NCI-H1105 treated with DMSO at 0.1 percent for 48 hours (cell line): Measurements from ENCODE around the gene ZNF618.

Experiments
- DNase-seq: peaks from one replicate; lab custom pipeline; 2025; lab: John Stamatoyannopoulos, UW

ZNF618 gene

GRCh38 chr9:113957351-113957750 is 81.2 kb downstream of the ZNF618 start:
- no peak for DNase-seq

GRCh38 chr9:113957821-113958341 is 81.8 kb downstream of the ZNF618 start:
- DNase-seq = no peak

- no peak for DNase-seq
These were observed 82.4 kb downstream of the ZNF618 start for GRCh38 chr9:113958556-113958955.

- no peak for DNase-seq
These were observed 84.7 kb downstream of the ZNF618 start for GRCh38 chr9:113960768-113961167.

- DNase-seq = no peak
These were observed 86.3 kb downstream of the ZNF618 start for GRCh38 chr9:113962396-113962795.

DNA sequence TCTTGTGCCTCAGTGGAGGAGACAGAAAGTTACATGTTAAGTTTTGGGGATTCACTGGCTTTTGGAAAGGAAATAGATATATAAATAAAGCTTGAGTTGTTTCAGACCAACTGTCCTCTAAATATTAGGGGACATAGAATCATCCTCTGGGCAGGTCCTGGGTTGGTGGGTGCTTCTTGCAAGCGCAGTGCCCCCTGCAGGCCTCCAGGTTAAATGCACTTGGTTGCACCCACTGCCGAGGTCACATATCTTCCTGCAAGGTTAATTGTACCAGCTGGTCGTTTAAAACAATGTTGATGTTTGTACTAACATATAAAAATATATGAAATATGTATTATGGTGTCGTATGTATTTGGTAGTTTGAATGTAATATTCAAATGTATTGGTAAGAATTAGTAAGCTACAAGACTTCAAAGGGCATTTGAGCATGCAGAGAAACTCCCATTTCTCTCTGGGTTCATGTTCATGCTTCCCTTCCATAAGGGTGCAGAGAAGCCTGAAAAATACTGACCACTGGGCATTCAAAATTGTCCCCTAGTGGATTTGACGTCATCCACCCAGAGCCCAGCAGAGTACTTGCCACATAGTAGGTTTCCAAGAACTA is 87.0 kb downstream of the ZNF618 start:
- DNase-seq = peak; percentile 34

- DNase-seq = no peak
These were observed 87.8 kb downstream of the ZNF618 start for GRCh38 chr9:113963696-113964494.

- no peak for DNase-seq
These were observed 88.5 kb downstream of the ZNF618 start for GRCh38 chr9:113964495-113965170.

- DNase-seq = no peak
These were observed 90.3 kb downstream of the ZNF618 start for GRCh38 chr9:113966394-113966793.

GRCh38 chr9:113967380-113967779 is 91.3 kb downstream of the ZNF618 start:
- no peak for DNase-seq

DNA sequence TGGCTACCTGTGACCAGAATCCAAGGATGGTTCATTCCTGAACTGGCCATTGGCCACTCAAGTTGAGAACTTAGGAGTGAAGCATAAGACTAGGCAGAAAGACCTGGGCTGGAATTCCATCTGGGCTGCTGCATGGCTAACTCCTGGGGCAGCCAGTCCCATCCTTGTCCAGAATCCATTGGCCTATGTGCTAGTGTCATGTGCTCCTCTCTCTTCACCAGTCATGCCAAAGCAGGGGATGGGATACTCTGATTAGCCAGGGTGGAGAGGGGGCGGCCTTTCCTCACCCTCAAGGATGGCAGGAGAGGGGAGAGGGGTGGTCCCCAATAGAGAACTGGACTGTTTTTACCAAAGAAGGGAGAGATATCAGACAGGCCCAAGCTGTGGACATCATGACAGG is 93.2 kb downstream of the ZNF618 start:
- DNase-seq = no peak

- DNase-seq = no peak
These were observed 97.1 kb downstream of the ZNF618 start for GRCh38 chr9:113973226-113973625.

DNA sequence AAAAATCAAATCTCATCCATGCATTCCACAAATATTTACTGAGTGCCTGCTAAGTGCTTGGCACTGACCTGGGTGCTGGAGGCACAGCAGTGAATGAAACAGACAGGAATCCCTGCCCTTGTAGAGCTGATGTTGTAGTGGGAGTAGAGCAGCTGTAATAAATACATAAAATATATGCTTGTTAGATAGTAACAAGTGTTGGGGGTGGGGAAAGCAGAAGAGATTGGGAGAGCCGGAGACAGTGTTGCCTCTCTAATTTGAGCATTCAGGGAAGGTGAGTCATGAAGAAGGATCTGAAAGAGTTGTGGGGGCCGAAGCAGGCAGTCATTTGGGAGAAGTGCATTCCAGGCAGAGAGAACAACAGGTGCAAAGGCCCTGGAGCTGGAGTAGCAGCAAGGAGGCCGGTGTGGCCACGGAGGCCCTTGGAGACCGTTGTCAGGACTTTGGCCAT is 97.9 kb downstream of the ZNF618 start:
- DNase-seq = no peak

DNA sequence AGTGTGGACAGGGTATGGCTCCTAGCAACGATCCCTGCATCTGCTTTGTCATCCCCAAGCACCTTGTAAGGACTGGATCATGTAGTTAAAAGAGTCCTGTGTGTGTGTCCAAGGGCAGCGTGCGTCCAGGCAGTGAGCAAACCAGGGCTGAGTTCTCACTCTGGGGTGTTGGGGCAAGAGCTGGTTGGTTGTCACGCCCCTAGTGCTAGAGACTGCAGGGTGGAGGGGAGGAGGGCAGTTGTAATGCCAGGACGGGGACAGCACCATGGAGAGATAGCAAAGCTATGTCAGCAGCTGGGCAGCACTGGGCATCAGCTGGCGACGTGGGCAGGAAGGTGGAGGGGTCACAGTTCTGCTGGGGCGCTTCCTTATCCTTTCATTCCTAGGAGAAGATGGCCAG is 100.8 kb downstream of the ZNF618 start:
- no peak for DNase-seq

- no peak for DNase-seq
These were observed 102.7 kb downstream of the ZNF618 start for GRCh38 chr9:113978725-113979342.

DNA sequence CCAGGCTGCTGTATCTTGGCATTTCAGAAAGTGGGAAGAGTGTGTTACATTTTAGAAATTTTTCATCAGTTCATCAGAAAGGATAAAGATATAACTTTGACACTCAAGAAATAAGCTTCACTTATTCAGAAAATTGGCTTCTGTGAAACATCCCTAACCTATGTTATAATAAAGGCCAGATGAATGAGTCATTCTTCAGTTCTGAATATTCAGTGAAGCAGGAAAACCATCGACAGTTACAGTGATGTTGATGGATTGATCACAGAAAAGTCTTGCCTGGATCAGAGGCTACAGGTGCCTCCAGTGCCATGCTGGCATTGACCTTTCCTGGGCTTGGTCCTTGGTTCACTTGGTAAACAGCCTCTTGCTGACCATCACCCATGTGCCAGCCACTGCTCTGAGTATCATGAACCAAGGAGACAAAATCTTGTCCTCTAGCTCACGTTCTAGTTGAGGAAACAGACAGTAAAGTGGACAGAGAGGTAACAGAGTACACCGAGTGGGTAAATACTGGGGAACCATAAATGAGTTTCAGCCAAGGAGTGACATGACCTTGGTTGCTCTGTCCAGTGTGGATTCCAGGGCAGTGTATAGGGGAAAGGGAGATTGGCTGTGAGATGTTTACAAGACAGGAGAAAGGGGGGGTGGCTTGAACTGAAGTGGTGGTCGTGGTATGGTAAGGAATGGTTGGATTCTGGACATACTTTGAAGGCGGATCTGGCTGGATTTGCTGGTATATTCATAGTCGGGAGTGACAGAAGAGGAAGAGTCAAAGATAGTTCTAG is 103.4 kb downstream of the ZNF618 start:
- DNase-seq = no peak

DNA sequence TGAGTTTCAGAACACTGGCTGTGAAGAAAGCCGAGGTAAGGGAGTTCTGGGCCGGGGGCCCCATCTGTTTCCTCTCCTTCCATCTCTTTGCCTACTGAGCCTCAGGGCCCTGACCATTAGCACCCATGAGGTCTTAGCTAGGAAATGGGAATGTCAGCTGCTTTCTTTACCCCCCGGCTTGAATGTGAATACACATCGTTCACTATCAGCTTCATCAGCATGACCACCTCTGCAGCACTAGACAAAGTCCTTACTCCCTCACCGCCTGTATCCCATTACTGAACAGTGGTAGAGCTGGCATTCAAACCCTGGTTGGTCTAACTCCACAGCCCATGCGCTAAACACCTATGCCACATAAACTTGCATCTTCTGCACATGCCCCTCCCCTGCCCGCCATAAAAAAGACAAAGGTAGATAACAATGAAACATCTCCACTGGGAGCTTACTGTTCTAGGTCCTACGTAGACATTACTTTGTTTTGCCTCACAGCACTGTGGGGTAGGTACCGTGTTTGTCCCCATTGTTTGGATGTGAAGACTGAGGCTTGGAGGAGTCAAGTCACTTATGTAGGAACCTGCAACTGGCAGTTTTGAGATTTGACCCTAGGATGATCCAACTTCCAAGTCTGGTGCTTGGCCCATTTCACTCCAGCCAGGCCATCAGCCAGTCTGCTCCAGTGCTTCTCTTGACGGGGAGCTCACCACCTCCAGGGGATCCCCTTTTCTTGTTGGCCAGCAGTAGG is 108.7 kb downstream of the ZNF618 start:
- DNase-seq = no peak

DNA sequence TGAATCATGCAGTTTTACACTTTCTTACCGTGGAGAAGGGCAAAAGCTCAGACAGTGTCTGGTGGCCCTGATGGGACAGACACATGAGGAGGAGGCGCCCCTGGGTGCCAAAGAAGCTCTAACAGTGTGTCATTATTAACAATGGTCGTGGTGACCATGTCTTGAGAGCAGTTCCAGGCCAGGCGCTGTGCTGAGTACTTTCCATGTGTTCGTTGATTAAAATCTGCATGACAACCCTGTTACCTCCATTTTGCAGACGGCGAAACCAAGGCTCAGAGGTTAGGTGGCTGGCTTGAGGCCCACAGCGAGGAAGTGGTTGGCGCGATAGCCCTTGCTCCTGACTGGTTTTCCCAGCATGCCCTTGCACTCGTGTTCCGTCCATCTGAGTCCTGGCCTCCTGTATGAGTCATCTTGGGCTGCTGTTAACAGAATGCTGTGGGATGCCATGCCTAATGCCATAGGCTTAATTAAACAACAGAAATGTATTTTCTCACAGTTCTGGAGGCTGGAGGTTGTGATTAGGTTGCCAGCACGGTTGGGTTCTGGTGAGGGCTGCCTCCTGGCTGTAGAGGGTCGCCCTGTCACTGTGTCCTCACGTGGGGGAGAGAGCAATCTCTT is 110.0 kb downstream of the ZNF618 start:
- DNase-seq = no peak

GRCh38 chr9:113986931-113987330 is 110.8 kb downstream of the ZNF618 start:
- DNase-seq = no peak

GRCh38 chr9:113987526-113987925 is 111.4 kb downstream of the ZNF618 start:
- DNase-seq = no peak
